DMS79 (cell line): ENCODE measurements around the gene B3GNT3.

Experiments
- DNase-seq: peaks from one replicate; lab custom pipeline; 2025; lab: John Stamatoyannopoulos, UW

B3GNT3 gene

DNA sequence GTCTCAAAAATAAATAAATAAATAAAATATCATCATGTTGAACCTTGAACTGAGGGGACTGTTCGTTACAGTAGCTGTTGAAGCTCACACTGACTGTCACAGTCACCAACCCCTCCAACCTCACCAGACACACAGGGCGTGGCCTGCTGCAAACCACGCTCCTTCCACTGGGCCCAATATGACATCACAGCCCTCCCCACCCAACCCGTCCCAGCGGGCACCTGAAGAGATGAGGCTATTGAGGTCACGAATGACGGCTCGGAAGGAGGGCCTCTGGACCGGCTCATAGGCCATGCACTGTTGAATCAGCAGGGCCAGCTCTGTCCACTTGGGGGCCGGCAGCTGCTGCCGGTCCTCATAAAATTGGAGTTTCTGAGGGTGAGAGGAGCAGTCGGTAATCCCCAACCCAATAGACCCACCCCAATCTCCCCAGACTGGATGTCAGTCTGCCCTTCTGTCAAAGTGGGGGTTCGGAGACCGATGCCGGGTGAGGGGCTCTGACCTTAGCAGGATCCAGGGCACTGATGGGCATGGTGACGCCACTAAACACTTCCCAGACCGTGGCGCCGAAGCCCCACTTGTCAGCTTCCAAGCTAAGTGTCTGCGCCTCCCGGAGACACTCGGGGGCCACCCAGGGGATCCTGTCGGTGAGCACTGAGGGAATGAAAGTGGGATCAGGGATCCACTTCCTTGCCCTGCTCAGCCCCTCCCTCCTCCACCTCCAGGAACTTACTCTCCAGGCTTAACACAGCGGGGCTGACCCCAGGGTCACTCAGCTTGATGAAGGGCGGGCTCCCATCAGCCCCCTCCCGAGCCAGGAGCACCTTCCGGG lies 39.6 kb downstream of the B3GNT3 start:
- no peak for DNase-seq

DNA sequence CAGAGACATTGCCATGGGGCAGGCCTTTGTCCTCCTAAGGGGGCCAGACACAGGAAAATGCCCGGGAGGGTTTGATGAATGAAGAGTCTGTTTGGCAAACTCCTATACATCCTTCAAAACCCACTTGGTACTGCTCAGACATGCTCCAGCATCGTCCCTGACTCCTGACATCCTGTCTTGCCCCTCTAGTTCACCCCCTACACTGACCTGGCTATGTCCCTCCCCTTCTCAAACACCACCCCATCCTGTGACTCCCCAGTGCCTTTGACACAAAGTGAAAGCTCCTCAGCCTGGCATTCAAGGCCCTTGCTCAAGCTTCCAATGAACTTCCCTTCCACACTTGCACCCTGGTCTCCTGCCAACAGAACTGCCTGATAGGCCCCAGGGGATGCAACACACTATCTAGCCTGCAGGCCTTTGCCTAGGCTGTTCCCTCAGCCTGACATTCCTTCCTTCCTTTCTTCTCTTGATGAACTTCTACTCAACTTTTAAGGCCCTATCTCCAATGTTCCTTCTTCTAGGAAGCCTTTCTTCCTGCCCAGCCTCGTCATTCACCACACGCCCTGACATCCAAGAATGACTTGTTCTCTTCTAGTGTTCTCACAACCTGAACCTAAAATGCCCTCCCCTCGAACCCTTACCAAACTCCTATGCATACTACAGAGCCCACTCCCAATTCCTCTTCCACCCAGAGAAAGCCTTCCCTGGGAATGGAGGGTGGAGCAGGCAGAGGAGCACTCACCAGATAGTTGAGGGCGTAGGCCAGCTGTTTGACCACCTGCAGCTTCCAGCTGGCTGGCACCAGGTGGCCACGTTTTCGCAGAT lies 40.5 kb downstream of the B3GNT3 start:
- DNase-seq, result no peak

DNA sequence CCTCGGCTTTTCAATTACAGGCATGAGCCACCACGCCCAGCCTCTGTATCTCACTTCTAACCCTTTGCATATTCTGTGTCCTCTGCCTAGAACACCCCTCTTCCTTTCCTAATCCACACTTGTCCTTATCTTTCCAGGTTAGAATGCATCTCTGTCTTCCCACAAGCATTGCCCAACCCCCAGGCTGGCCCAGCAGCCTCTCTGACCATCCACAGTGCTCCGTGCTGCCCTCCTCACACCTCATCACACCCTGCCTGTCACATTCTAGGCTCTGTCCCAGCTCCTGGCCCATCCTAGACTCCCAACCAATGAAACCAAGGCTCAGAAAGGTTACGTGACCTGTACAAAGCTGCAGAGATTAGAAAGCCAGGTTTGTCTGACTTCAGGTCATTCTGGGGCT lies 41.6 kb downstream of the B3GNT3 start:
- no peak for DNase-seq

DNA sequence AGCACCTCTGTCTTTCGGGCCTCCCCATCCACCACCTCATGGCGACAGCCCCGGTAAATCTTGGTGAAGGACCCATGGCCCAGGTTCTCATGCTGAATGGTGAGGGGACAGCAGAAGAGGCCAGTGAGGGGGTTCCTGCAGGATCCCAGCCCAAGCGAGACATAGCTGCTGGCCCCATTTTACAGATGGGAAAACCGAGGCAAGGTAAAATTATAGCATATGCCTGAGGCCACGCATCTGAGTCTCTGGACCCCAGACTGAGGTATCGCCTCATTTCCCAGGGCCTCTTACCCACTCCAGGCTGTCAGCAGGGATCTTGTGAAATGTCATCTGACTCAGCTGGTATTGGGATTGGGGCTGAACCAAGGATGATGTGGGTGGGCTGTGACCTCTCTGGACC lies 43.0 kb downstream of the B3GNT3 start:
- no peak for DNase-seq

DNA sequence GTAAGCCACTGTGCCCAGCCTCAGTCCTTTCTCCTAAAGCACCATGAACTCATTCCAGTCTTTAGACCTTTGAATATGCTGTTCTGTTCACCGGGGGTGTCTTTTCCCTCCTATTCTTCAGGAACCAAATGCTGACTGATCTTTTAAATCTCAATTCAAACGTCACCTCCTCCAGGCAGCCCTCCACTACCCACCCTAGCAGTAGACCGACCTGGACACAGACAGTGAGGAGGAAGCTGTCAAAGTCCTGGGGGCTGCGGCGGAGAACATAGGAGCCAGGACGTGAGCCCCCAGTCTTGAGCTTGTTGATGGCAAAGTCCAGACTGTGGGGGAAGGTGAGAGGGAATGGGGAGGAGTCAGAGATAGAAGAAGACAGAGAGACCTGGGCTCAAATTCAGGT lies 45.1 kb downstream of the B3GNT3 start:
- no peak for DNase-seq

DNA sequence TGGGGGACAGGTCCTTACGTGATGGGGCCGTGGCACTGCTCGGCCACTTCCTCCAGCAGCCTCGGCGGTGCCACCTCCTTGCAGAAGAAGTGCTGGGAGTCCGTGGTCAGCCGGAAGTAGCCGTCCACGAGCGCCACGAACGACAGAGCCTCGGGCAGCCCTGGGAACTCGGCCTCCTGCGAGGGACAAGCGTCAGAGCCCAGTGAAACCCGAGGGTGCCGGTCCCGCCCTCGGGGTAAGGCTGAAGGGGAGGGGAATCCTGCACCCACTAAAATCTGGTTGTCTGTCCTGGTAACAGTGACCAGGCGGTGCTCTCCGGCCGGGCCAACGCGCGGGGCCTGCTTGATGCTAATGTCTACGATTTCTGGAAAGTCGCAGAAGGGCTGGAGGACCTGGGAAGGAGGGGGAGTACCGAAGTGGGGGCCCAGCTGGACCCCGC lies 46.5 kb downstream of the B3GNT3 start:
- DNase-seq, result no peak

DNA sequence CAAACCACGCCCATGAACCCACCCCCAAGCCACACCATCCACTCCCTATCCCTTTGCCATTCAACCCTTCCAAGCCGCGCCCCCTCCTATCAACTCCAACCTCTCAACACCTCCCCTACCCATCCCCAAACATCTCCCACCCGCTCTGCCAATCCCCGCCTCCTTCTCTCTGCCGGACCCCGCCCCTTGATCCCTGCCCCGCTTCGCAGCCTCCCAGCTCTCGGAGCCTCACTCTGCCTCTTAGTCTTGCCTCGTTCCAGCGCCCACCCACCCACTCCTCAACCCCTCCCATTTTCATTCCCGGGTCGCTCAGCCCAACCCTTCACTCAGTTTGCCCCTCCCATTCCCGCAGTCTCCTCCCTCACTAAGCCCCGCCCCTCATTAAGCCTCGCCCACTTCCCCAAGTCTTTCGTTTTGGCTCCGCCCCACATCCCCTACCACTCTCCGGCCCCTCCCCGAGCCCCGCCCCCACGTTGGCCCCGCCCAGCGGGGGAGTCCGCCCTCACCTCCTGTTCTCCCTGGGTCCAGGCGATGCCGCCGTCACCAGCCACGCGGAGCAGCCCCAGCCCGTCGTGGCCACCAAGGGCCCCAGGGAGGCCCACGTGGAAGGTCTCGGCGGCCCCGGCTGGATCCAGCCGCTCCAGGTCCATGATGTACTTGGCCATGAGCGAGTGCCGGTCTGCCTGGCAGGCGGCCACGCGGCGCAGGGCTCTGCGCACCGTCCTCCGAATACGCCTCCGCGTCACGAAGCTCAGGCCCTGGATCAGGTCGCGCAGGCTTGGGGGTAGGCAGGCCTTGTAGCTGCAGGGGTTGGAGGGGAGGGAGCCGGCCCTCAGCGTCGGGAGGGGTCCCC lies 47.1 kb downstream of the B3GNT3 start:
- DNase-seq, result peak; percentile 49

DNA sequence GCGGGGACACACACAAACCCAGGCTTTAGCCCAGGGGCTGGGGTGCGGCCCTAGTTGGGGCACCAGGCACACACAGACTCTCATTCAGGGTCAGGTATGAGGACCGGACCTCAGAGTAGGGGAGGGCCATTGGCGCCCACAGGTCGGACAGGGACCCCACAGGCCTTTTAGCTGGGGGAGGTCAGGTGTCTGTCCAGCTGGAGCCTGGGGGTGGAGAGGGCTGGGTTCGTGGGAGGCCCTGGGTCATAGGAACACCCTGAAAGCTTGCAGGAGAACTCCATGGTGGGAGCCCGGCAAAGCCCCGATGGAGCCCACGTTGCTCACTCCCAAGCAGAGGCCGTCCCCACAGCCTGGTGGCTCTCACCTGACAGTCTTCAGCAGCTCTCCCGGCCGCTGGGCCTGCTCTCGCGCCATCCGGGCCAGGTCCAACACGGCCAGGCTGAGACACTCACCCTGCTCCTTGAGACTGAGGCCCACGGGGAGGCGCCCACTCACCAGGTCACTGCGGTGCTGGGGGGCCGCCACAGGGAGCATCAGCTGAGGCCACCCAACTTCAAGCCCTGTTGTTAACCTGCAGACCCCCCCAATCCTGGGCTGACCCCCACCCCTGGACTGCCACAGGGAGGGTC lies 47.8 kb downstream of the B3GNT3 start:
- DNase-seq, result no peak

DNA sequence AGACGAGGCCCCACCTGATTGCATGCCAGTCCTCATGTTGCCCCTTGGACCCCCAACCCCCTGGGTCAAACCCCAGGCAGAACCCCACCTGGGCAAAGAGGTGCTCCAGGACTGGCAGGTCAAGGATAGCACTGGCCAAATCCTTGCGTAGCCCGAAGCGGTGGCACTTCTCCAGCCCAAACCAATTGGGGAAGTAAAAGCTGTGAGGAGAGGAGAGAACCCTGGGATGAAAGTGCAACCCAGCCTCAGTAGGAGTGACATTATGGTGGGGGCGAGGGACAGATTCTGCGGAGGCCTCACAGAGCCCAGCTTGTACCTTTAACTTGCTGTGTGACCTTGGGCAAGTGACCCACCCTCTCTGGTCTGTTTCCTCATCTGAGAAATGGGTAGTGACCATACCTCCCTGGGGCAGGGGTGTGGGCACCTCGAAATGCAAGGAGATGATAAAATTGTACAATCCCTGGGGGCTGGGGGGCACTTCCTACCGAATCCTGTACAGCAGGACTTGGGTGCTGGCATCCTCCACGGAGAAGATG lies 48.4 kb downstream of the B3GNT3 start:
- no peak for DNase-seq

DNA sequence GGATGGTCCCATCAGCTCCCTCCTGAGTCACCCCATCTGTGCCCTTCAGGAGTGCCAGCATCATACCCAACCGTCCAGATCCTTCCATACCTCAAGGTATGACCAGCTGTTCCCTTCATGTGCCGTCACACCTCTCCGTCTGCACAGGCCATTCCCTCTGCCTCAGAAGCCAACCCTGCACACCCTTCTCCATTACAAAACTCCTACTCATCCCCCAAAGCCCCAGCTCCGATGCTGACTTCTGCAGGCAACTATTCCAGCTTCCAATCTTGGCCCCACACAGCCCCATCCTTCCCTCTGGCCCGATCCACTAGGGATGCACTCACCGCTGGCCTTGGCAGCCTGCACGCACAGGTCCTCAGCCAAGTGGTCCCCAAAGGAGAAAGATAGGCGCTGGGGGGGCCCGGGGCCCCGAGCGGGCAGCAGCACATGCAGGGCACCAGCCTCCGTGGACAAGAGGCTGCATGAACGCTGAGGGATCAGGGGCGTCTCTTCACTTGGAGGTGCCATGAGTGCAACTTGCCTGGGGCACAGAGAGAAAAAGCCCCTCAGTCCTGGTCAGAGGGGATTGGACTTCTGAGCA lies 49.1 kb downstream of the B3GNT3 start:
- DNase-seq, result no peak

DNA sequence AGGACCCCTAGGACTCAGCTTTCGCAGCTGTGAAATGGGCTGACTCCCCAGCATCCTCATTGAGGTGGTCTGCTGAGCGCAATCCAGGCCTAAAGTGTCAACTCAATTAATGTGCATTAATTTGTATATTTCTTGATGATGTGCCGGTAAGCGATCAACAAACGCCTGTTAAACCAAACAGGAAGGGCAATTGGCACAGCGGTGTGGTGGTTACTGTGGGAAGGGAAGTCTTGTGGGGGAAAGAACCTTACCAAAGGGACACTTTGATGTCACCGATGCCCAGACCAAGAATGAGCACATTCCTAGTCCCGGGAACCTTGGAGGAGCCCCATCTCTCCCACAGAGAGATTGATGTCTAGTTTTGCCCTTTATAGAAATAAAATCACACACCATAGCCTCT lies 51.2 kb downstream of the B3GNT3 start:
- no peak for DNase-seq

DNA sequence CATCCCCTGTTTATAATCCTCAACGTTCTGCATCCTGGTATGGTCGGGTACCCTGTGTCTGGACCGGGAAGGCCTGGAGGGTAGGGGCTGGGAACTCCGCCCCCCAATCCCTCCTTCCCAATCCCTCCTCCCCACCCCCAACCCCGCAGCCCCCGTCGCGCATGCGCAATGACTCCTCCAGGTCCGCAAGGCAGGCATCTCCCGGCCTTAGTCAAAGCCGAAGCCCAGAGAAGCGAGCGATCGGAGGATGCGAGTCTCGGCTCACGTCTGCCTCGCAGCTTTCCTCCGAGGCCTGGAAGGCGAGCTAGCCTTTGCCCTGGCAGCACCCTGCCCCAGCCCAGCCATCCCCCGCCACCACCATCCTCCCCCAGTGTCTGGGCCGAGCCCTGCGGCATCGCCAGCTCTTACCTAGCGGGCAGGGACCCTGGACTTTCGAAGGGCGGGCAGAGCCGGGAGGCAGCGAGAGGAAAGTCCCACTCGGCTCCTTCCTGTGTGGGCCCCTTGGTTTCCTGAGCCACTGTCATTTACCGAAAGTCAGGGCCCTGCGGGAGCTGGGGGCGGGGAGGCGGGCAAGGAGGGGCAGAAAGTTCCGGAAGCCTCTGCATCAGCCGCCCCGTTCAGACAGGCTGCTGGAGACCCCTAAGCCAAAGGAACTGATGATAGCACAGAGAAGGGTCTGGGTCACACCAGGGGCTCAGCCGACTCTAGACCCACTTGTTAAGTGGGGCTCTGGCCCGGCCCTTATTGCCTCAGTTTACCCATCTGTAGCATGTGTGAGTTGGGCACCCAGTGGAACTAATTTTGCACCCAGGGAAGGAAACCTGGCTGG lies 52.8 kb downstream of the B3GNT3 start, which contains the start of gene JAK3:
Gene JAK3 (minus strand): TSS at position 445 of the 829 bp plus-strand sequence. CDS start 3,565 bp downstream, outside the sequence.
- DNase-seq, result no peak

DNA sequence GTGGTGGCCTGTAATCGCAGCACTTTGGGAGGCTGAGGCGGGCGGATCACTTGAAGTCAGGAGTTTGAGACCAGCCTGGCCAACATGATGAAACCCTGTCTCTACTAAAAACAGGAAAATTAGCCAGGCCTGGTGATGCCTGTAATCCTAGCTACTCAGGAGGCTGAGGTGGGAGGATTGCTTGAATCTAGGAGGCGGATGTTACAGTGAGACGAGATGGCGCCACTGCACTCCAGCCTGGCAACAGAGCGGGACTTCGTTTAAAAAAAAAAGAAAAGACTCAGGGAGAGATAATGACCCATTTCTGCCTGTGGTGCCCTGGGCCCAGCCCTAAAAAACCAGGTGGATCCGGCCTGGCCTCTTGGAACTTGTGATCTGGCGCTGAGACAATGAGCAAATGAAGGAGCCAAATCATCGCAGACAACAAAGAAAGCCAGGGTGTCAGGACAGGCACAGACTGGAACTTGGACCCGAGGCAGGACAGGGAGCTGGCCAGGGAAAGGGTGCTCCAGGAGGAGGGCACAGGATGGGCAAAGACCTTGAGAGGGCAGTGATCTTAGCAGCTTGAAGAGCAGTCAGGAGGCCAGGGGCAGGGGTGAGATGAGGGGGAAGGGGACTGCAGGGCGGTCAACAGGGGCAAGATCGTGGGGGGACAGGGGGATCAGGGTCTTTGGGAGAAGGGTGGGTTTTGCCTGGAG lies 53.8 kb downstream of the B3GNT3 start:
- no peak for DNase-seq

DNA sequence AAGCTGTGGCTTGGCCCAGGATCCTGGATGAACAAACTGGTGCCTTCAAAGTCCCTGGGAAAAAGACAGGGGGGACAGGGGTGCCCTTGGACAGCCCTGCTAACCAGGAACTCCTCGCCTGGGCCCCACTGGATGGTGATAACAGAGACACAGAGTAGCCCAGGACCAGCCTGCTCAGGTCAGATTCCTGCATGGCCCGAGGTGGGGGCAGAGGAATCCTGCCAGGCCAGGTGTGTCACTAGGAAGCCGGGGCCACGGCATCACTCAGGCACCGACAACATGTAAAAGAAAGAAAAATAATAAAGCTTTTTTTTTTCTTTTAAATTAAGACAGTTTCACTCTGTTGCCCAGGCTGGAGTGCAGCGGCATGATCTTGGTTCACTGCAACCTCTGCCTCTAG lies 59.1 kb downstream of the B3GNT3 start:
- no peak for DNase-seq

DNA sequence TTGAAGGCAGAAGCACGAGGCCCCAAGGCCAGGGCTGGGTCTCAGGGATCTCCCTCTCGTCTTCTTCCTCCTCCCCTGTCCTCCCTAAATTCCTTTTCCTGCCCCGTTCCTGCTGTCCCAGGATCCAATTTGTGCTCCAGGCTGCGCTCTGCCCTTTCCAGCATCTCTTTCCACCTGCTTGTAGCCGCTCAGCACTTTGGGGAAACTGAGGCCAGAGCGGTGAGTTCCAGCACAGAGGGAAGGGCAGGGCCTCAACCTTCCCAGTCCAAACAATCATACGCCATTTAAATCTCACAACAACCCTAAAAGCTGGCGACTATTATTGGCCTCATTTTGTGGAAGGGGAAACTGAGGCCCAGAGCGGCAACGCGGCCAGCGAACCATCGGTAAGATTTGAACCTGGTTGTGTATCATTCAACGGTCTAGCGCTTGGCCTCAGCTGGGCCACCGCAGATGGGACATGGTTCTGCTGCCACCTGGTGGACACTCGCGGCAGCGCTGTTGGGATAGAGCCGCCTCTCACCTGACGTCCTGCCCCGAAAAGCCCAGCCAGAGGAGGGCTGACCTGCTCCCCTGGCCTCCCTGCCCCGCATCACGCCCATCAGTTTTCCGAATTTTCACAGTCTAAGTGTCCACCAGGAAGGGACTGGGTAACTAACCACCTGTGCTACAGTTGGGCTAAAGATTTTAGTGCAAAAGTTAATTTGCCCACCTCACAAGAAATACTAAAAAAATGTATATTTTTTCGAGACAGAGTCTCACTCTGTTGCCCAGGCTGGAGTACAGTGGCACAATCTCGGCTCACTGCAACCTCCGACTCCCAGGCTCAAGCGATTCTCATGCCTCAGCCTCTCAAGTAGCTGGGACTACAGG lies 60.6 kb downstream of the B3GNT3 start:
- DNase-seq, result peak; percentile 30

DNA sequence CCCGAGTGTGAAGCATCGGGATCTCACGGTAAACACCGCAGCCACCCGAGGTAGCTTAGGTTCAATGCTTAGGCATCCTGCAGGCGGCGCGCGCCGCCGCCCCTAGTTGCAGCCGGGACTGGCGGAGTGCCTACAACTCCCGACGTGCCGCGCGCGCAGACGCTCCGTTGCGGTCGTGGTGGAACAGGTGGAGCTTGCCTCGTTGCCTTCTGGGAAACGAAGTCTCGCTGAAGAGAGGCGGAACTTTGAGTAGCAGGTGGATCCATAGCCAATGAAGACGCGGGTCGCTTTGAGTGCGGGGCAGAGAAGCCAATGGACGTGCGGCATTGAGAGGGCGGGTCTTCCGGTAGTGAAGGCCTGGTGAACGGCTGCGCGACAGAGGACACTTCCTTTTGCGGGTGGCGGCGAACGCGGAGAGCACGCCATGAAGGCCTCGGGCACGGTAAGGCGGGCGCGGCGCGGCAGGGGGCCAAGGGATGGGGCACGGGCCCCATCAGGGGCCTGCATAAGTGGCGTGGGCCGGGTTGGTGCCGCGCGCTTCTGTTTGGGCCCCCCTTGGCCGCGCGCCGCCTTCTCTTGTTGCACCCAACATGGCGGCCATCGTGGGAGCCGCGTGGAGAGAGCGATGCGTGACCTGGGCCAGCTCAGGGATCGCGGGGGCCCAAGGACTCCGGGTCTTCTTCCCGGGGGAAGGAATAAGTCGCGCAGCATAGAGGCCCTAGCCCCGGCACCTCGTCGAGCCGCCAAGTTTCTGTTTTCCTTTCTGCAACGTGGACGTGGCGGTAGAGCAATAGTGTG lies 64.8 kb downstream of the B3GNT3 start, which contains the start of gene RPL18A:
Gene RPL18A (plus strand): TSS at position 378 of the 798 bp plus-strand sequence. CDS start 47 bp downstream, at position 425.
- DNase-seq, result peak; percentile 99

DNA sequence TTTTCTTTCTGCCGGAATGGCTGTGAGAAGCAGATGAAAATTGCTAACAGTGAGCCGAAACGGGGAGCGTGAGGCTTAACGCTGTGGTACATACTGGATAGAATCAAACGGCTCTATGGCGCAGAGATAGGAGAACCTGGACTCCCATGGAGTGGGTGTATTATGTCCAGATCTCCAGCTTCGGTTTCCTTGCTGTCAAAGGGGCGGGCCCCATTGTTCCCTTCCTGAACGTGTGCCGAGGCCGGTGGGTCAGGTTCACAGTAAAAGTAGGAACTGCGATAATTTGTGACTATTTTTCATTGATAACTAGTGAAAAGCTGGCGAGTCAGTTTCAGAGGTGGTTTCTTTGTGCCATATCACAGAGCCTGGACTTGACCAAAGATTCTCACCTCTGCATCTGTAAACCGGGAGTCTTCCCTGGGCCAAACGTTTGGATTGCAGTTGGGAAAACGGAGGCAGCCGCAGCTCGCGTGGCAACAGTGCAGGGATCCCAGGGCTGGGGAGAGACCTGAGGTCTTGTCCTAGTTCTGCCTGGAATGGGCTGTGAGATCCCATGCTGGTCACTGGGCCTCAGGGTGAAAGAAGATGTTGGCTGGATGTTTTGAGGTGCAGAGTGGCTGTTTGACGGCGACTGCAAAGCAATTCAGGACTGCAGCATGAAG lies 65.5 kb downstream of the B3GNT3 start:
- DNase-seq, result no peak
